ENCODE results near the gene SLC27A3. TPM values are rescaled to one million over a fixed set of nuclear protein-coding genes. Genes with fewer than 3 reads are reported as not detected.

Gene SLC27A3
- total and polyA plus RNA-seq, 9 of the 15 experiments (the other 6 are each of a cell fraction or from before 2014, with no cell fraction given) = 0.57 to 5.2 (median 2.8) TPM

GRCh38 chr1:153768316-153769181 is 6.7 kb upstream of the SLC27A3 start:
- ATAC-seq (no peak), FAIRE-seq (no peak), DNase-seq (ENCODE audit: extremely low read depth in 1 of 4, low spot score in 3 of 4) (no peak)
- CTCF ChIA-PET (ENCODE audit: low intra/inter-chr PET ratio) = no interaction called here
- H3K27me3 ChIP-seq (ENCODE audit: control insufficient read depth in 2 of 2, insufficient read depth in 2 of 2, low read length in 2 of 2) = no peaks in the 10 kb centered on the region
- no peaks in the 10 kb centered on the region for H3K79me2 ChIP-seq (ENCODE audit: control insufficient read depth, insufficient read depth, low read length)
- H3K36me3 ChIP-seq (ENCODE audit: control insufficient read depth, insufficient read depth, low read length) = peaks cover 68% of the 10 kb centered on the region
- no peaks in the 10 kb centered on the region for H3K9me3 ChIP-seq (replicated peaks; ENCODE audit: control insufficient read depth, insufficient read depth, low read depth, low read length)
- H3K4me1 ChIP-seq (replicated peaks in 1 of 2; ENCODE audit: control insufficient read depth in 2 of 2, insufficient read depth in 2 of 2, low read length in 2 of 2) = peaks cover 0 to 8% of the 10 kb centered on the region in 2 experiments; a peak in 3 of 5 replicates
- POLR2A ChIA-PET = interaction anchor here (0.6 to 1.7 kb wide), 3 partner anchors 12 to 141 kb away, joined by 3 to 6 read pairs (median 3); partner anchors contain the start of gene S100A13
- 81% methylated on average over 4 of the region's 4 CpGs for WGBS (ENCODE audit: insufficient coverage, low coverage, missing lambda C conversion rate)
- 0 out of 4 replicates have a peak overlapping the region, but pooled peaks of 1 of the 2 experiments have one; percentile 15 for H3K9ac ChIP-seq (ENCODE audit: insufficient read depth in 1 of 2, low read depth in 2 of 2, low read length in 2 of 2)
- TF ChIP-seq MTF1 (CRISPR knock-in tag; IDR thresholded peaks at IDR 0.05; ENCODE audit: borderline replicate concordance) = no peak
- no peak for TF ChIP-seq TFE3 (CRISPR knock-in tag; IDR thresholded peaks at IDR 0.05)
- no peak for TF ChIP-seq RBM22 (IDR thresholded peaks at IDR 0.05; ENCODE audit: low read depth, low read length, poor library complexity, severe bottlenecking)
- TF ChIP-seq SAP30 (IDR thresholded peaks at IDR 0.05; ENCODE audit: borderline replicate concordance, insufficient read depth, low read depth, low read length, poor library complexity, severe bottlenecking) = no peak
- no peak for TF ChIP-seq ARID2 (IDR thresholded peaks at IDR 0.05)
- TF ChIP-seq ZNF408 (CRISPR knock-in tag; IDR thresholded peaks at IDR 0.05; ENCODE audit: low read depth) = no peak
- no peak overlapping the region for H3K27ac ChIP-seq (ENCODE audit: extremely low read depth, low read depth, low read length)
- no peak overlapping the region for H3K4me2 ChIP-seq (ENCODE audit: insufficient read depth, low read length)
- intact Hi-C loops (cut with micrococcal nuclease) (loop anchor here (10.0 kb wide), 1 partner anchor 414 kb away; the partner anchor contains the start of gene S100A9), in situ Hi-C loops (cut with MboI) (loop anchor here (5.0 kb wide), 1 partner anchor 251 kb away; no protein-coding TSS in a partner anchor)
- H3K9me1 ChIP-seq (ENCODE audit: control insufficient read depth, insufficient read depth, low read length) = peaks cover 4% of the 10 kb centered on the region
- BruUV-seq (replicated peaks) = no TSS peak
- no peaks in the 10 kb centered on the region for H4K20me1 ChIP-seq (replicated peaks; ENCODE audit: control insufficient read depth, insufficient read depth, low read length)
- H3K4me3 ChIP-seq = no peak overlapping the region
- H2AFZ ChIP-seq (ENCODE audit: low read depth, low read length) = no peak overlapping the region

Measured in K562 (cell line).